Spleen (tissue), 7 donors: Measurements from ENCODE around the gene PHOSPHO1.
"Not testable (repeated sequence)": the region's sequence is repeated elsewhere in the genome, so short reads cannot be mapped to it uniquely, and the experiment has no call there.

Source experiments
- POLR2A ChIP-seq, 3 donors: fragments of 450-650 bp; IDR thresholded peaks; one replicate each; pipeline ENCODE4 v1.5.1; 2017; ENCODE audit warnings: antibody characterized with exemption in 3 of 3, mild to moderate bottlenecking in 1 of 3
- TF ChIP-seq, protein P1 (sequence below), 11 experiments: fragments of 200-600 bp in 7 of 11; fragments of 450-650 bp in 4 of 11; sonication (generic) in 4 of 11; IDR thresholded peaks in 8 of 11; conservative IDR thresholded peaks in 3 of 11; 1 replicate in 7 of 11; 2 replicates in 4 of 11; pipeline versions ENCODE4 v1.4.0 to v1.8.0; 2016 to 2021; ENCODE audit warnings: antibody characterized with exemption in 11 of 11, inconsistent platforms in 4 of 11, mild to moderate bottlenecking in 1 of 11
- donor health status: DM: no; HTN: no; CAD: no; lungs with moderate emphysema.
- donor health status: DM: no; HTN: no; CAD: no.
- donor health status: DM: no; HTN: no; CAD: no.

DNA sequence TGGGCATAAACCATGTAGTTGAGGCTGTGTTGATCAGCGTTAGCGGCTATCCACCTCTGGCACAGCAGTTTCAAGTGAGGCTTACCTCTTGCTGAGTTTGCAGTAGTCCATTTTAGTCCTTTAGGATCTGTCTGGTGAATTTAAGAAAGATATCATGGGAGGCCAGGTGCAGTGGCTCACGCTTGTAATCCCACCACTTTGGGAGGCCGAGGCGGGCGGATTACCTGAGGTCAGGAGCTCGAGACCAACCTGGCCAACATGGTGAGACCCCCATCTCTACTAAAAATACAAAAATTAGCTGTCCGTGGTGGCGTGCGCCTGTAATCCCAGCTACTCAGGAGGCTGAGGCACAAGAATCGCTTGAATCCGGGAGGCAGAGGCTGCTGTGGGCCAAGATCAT lies 45.4 kb upstream of the PHOSPHO1 start:
- TF ChIP-seq, protein P1, sequence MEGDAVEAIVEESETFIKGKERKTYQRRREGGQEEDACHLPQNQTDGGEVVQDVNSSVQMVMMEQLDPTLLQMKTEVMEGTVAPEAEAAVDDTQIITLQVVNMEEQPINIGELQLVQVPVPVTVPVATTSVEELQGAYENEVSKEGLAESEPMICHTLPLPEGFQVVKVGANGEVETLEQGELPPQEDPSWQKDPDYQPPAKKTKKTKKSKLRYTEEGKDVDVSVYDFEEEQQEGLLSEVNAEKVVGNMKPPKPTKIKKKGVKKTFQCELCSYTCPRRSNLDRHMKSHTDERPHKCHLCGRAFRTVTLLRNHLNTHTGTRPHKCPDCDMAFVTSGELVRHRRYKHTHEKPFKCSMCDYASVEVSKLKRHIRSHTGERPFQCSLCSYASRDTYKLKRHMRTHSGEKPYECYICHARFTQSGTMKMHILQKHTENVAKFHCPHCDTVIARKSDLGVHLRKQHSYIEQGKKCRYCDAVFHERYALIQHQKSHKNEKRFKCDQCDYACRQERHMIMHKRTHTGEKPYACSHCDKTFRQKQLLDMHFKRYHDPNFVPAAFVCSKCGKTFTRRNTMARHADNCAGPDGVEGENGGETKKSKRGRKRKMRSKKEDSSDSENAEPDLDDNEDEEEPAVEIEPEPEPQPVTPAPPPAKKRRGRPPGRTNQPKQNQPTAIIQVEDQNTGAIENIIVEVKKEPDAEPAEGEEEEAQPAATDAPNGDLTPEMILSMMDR (IDR thresholded peaks at IDR 0.05 in 8 of 11, conservative IDR thresholded peaks at IDR 0.05 in 3 of 11) = not testable (repeated sequence)
- TF ChIP-seq POLR2A (IDR thresholded peaks at IDR 0.05) = not testable (repeated sequence)
